Measurements from ENCODE around the gene LPAR6. TPM values are rescaled to one million over a fixed set of nuclear protein-coding genes. Genes with fewer than 3 reads are reported as not detected.
"Not testable (repeated sequence)": the region's sequence is repeated elsewhere in the genome, so short reads cannot be mapped to it uniquely, and the experiment has no call there.

LPAR6 gene
- total RNA-seq, result 54.1 TPM

GRCh38 chr13:48412881-48413351 lies at the start of gene LPAR6:
Gene LPAR6 (minus strand): TSS chr13:48413113. CDS start chr13:48412423, 690 bp downstream.
- DNase-seq, result peak; percentile 76

- DNase-seq, result no peak
These were observed 44.8 kb upstream of the LPAR6 start for GRCh38 chr13:48457578-48458242.

DNA sequence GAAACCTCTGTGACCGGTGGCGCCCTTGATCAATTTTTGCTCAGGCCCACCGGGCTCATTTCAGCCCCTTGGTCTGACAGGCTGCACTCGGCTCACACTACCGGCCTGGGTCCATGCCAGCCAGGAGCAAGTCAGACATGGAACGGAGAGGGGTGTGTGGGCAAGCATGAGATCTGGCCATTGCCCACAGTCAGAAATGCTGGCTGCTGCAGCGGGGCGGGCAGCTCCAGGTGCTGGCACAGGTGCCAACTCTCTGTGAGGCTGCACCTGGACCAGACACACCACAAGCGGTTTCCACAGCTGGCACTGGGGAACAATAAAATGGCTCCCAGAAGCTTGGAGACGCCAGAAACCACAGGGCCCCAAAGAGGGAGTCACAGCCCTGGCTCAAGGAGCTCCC lies 43.6 kb upstream of the LPAR6 start:
- DNase-seq, result no peak

- not testable (repeated sequence) for DNase-seq
These were observed 38.3 kb upstream of the LPAR6 start for GRCh38 chr13:48451196-48451595.

- no peak for DNase-seq
These were observed 36.7 kb upstream of the LPAR6 start for GRCh38 chr13:48449656-48450055.

GRCh38 chr13:48448959-48449614 lies 36.2 kb upstream of the LPAR6 start:
- no peak for DNase-seq

GRCh38 chr13:48448285-48448958 lies 35.5 kb upstream of the LPAR6 start:
- no peak for DNase-seq

- no peak for DNase-seq
These were observed 33.6 kb upstream of the LPAR6 start for GRCh38 chr13:48446464-48446863.

GRCh38 chr13:48443442-48444208 lies 30.7 kb upstream of the LPAR6 start:
- no peak for DNase-seq

GRCh38 chr13:48437371-48437770 lies 24.5 kb upstream of the LPAR6 start:
- peak; percentile 67 for DNase-seq

- no peak for DNase-seq
These were observed 23.9 kb upstream of the LPAR6 start for GRCh38 chr13:48436661-48437288.

DNA sequence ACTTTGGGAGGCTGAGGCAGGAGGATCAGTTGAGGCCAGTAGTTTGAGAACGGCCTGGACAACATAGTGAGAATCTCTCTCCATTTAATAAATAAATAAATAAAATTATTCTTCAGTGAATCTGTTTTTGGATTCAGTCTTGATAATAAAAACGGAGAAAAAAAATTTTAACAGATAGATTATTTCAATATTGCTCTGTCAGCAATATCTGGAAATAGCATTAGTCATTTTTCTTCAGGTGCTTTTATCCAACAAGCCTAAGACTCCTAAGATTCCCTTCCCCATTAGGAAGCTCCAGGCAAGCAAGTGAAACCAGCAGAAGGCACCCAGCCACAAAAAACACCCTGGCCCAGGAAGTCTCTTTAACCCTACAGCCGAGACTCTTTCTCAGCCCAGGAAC lies 21.3 kb upstream of the LPAR6 start:
- DNase-seq, result no peak

GRCh38 chr13:48431987-48432615 lies 19.2 kb upstream of the LPAR6 start:
- DNase-seq, result peak; percentile 34

- no peak for DNase-seq
These were observed 18.5 kb upstream of the LPAR6 start for GRCh38 chr13:48431431-48431830.

GRCh38 chr13:48429886-48430285 lies 17.0 kb upstream of the LPAR6 start:
- no peak for DNase-seq

DNA sequence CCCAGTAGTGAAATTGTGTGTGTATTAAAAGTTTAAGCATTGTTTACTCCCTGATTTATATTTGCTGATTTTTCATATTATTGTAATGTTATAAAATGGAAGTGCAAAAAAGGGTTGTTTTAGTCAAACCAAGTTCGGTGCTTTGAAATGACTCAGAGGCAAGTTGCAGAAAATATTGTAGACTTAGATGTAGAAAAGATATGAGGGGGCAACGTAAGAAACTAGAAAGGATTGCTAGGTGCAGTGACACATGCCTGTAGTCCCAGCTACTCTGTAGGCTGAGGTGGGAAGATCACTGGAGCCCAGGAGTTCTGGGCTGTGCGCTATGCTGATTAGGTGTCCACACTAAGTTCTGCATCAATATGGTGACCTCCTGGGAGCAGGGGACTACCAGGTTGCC lies 16.1 kb upstream of the LPAR6 start:
- DNase-seq, result no peak

- DNase-seq, result not testable (repeated sequence)
These were observed 13.9 kb upstream of the LPAR6 start for GRCh38 chr13:48426755-48427298.

GRCh38 chr13:48426052-48426451 lies 13.1 kb upstream of the LPAR6 start:
- DNase-seq, result no peak

GRCh38 chr13:48424212-48424611 lies 11.3 kb upstream of the LPAR6 start:
- DNase-seq, result no peak

DNA sequence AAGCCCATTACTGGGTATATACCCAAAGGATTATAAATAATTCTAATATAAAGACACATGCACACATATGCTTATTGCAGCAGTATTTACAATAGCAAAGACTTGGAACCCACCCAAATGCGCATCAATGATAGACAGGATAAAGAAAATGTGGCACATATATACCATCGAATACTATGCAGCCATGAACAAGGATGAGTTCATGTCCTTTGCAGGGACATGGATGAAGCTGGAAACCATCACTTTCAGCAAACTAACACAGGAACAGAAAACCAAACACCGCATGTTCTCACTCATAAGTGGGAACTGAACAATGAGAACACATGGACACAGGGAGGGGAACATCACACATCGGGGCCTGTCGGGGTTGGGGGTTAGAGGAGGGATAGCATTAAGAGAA lies 9.1 kb upstream of the LPAR6 start:
- not testable (repeated sequence) for DNase-seq

GRCh38 chr13:48415516-48415915 lies 2.6 kb upstream of the LPAR6 start:
- DNase-seq, result no peak
